ENCODE measurements around the gene CIRBP. TPM values are rescaled to one million over a fixed set of nuclear protein-coding genes. Genes with fewer than 3 reads are reported as not detected.

The CIRBP gene
- total and polyA plus RNA-seq, 2 of the 13 experiments (the other 11 are each of a cell fraction or from before 2014, with no cell fraction given) = 133 to 140 TPM

GRCh38 chr19:1269065-1269477, at the start of gene CIRBP (continued):
- TF ChIP-seq ZBTB40 (IDR thresholded peaks at IDR 0.05) = no peak
- peak; percentile 4; the same call in 1 of the 2 replicates for TF ChIP-seq ZBTB40 (CRISPR knock-in tag; IDR thresholded peaks at IDR 0.05)
- TF ChIP-seq ATF7 (IDR thresholded peaks at IDR 0.05) = no peak
- no peak for TF ChIP-seq ATF7 (CRISPR knock-in tag; IDR thresholded peaks at IDR 0.05)
- TF ChIP-seq HNF1B (CRISPR knock-in tag; IDR thresholded peaks at IDR 0.05) = peak; percentile 59; the same call in 1 of the 2 replicates
- peak; percentile 92 for TF ChIP-seq AKAP8 (CRISPR knock-in tag; IDR thresholded peaks at IDR 0.05)
- TF ChIP-seq, protein P1, sequence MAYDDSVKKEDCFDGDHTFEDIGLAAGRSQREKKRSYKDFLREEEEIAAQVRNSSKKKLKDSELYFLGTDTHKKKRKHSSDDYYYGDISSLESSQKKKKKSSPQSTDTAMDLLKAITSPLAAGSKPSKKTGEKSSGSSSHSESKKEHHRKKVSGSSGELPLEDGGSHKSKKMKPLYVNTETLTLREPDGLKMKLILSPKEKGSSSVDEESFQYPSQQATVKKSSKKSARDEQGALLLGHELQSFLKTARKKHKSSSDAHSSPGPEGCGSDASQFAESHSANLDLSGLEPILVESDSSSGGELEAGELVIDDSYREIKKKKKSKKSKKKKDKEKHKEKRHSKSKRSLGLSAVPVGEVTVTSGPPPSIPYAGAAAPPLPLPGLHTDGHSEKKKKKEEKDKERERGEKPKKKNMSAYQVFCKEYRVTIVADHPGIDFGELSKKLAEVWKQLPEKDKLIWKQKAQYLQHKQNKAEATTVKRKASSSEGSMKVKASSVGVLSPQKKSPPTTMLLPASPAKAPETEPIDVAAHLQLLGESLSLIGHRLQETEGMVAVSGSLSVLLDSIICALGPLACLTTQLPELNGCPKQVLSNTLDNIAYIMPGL (CRISPR knock-in tag; IDR thresholded peaks at IDR 0.05; ENCODE audit: borderline replicate concordance in 1 of 2, low read depth in 1 of 2) = no peak; a peak in 1 of 4 replicates
- TF ChIP-seq ZIK1 (CRISPR knock-in tag; IDR thresholded peaks at IDR 0.05; ENCODE audit: borderline replicate concordance, low read depth) = peak; percentile 76; the same call in 1 of the 2 replicates
- no peak for TF ChIP-seq KDM5A (IDR thresholded peaks at IDR 0.05; ENCODE audit: borderline replicate concordance, low read length)
- no peak for TF ChIP-seq ARNT2 (CRISPR knock-in tag; IDR thresholded peaks at IDR 0.05; ENCODE audit: low read depth)
- no peak for TF ChIP-seq NFKB2 (CRISPR knock-in tag; IDR thresholded peaks at IDR 0.05; ENCODE audit: borderline replicate concordance)
- TF ChIP-seq, protein P2, sequence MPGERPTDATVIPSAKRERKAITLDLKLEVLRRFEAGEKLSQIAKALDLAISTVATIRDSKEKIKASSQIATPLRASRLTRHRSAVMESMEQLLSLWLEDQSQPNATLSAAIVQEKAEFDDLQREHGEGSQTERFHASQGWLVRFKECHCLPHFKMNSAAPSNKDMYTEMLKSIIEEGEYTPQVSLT (CRISPR knock-in tag; IDR thresholded peaks at IDR 0.05; ENCODE audit: borderline replicate concordance, low read depth) = 0 out of 2 replicates have a peak, but pooled peaks have one; percentile 44
- TF ChIP-seq SRSF9 (IDR thresholded peaks at IDR 0.05; ENCODE audit: borderline replicate concordance, insufficient read depth, low read depth, low read length, poor library complexity, severe bottlenecking) = no peak
- TF ChIP-seq ZNF136 (CRISPR knock-in tag; IDR thresholded peaks at IDR 0.05; ENCODE audit: low read depth) = 0 out of 2 replicates have a peak, but pooled peaks have one; percentile 36
- TF ChIP-seq, protein P3, sequence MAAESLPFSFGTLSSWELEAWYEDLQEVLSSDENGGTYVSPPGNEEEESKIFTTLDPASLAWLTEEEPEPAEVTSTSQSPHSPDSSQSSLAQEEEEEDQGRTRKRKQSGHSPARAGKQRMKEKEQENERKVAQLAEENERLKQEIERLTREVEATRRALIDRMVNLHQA (CRISPR knock-in tag; IDR thresholded peaks at IDR 0.05) = no peak
- no peak; the same call in 1 of the 2 replicates for TF ChIP-seq SALL2 (CRISPR knock-in tag; IDR thresholded peaks at IDR 0.05)

Data from HepG2 (cell line).